NCI-H460 (cell line): ENCODE measurements around the gene SLC25A20. TPM values are rescaled to one million over a fixed set of nuclear protein-coding genes. Genes with fewer than 3 reads are reported as not detected.
A peak's percentile ranks its signal among the peaks of the same experiment; 100 is the strongest.
"Not testable (repeated sequence)": the region's sequence is repeated elsewhere in the genome, so short reads cannot be mapped to it uniquely, and the experiment has no call there.

Source experiments
- DNase-seq: peaks from one replicate; pipeline ENCODE4 v3.0.0-alpha.2; 2016; ENCODE audit warnings: low read depth; ENCODE audit errors: extremely low read depth
- polyA plus RNA-seq: library from polyadenylated mRNA; depleted of rRNA; stranded (reverse); fragments of >200 nt; gene quantifications from 2 replicates; pipeline ENCODE4 v1.2.3, GENCODE V29; 2014; cell fraction: nucleus; rRNA removed
- total RNA-seq: library from RNA; depleted of rRNA; stranded (reverse); fragments of >200 nt; shearing (Covaris generic); gene quantifications from 2 replicates; pipeline ENCODE4 v1.2.3, GENCODE V29; 2014; rRNA removed

The SLC25A20 gene
- 9.4 and 11.6 TPM in 2 replicates for total RNA-seq
- polyA plus RNA-seq, result 14.3 and 22.9 TPM in 2 replicates

DNA sequence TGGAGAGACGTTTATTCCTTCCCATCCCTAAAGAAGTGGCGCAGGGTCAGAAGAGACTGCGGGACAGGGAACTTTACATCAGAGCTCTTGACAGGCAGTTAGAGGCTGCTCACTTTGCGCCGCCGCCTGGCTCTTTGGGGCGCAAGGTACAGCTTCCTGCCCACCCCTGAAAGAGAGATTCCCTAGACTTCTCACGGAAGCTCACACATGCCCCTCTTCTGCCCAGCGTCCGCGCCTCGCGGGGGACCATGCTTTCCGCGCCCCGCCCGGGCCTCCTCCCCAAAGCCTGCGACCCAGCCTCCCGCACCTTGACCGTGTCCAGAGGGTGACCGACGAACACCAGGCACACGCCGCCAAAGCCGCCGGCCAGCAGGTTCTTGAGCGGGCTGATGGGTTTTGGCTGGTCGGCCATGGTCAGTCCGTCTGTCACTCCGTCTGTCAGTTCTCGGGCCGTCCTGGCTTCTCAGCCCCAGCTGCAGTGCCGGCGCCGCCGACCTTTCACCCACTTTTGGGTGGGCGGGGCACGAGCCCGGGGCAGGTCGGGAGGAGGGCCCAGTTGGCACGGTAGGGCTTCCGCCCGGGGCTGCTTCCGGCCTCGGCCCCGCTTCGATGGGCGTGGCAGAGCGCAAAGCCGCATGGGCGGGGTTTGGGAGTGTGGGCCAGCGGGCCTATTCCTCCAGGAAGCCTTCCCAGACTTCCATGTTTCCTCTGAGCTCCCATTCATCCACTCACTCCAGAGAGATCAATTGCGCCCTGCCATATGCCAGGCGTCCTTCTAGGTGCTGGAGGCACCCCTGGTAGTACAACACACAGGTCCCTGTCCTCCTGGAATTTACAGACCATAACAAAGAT is at the start of gene SLC25A20:
TSS of gene SLC25A20 (minus strand) at position 500 of the 852 bp plus-strand sequence. CDS start at position 412, 88 bp downstream.
- DNase-seq, result peak; percentile 78

- no peak for DNase-seq
Measured at GRCh38 chr3:48945891-48946549, 47.3 kb upstream of the SLC25A20 start.

GRCh38 chr3:48945432-48945831 is 46.8 kb upstream of the SLC25A20 start:
- DNase-seq, result no peak

- no peak for DNase-seq
Measured at GRCh38 chr3:48938689-48939088, 40.0 kb upstream of the SLC25A20 start.

DNA sequence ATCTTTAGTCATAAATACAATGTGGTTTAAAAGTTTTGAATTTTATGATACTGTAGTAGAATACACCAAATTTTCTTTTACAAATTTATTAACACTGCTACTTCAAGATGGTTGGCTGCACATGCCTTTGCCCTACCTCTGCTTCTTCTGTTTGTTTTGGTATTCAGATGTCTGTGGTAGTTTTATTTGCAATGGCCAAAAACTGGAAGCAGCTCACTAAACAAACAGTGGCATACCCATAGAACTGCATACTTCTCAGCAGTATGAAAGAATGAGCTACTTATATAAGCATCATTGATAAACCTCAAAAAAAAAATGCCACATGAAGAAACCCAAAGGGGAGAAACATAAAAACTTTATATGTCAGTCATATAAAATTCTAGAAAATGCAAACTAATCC is 39.5 kb upstream of the SLC25A20 start:
- DNase-seq, result no peak

DNA sequence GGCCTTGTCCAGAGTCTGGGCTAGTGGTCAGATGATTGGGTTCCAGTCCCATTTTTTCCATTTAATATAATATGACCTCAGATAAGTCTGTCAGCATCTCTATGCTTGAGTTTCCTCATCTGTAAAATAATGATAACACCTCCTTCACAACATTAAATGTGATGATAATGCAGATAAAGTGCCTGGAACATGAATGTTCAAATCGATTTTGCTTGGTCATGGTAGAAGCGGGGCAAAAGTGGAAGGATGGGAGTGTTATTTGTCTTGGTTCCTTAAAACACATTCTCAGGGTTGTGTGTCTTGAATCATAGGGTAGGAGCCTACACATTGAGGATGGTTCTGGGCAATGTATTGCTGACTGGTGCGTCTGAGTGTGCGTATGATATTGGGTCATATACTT is 36.8 kb upstream of the SLC25A20 start:
- DNase-seq, result no peak

GRCh38 chr3:48934333-48934991 is 35.8 kb upstream of the SLC25A20 start:
- DNase-seq, result no peak

GRCh38 chr3:48931944-48932580 is 33.4 kb upstream of the SLC25A20 start:
- DNase-seq, result no peak

GRCh38 chr3:48930590-48930989 is 31.9 kb upstream of the SLC25A20 start:
- no peak for DNase-seq

GRCh38 chr3:48929358-48930035 is 30.8 kb upstream of the SLC25A20 start:
- DNase-seq, result no peak

DNA sequence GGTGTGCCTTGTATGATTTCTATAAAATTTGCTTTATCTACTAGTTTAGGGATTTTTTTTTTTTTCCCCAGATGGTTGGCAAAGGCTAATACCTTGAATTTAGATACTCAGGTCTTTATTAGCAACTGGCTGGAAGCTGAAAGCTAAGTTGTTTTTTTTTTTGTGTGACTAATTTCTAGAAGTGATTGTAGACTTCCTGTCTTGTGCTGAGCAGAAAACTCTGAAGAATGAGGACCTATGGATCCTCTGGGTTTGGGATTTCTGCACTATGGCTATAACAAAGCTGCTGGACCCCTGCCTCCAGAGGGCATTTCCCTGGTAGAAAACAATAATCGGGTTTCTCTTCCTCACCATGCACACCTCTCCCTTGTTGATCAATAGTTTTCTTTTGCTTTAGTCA is 30.0 kb upstream of the SLC25A20 start:
- no peak for DNase-seq

GRCh38 chr3:48927928-48928327 is 29.2 kb upstream of the SLC25A20 start:
- DNase-seq, result no peak

DNA sequence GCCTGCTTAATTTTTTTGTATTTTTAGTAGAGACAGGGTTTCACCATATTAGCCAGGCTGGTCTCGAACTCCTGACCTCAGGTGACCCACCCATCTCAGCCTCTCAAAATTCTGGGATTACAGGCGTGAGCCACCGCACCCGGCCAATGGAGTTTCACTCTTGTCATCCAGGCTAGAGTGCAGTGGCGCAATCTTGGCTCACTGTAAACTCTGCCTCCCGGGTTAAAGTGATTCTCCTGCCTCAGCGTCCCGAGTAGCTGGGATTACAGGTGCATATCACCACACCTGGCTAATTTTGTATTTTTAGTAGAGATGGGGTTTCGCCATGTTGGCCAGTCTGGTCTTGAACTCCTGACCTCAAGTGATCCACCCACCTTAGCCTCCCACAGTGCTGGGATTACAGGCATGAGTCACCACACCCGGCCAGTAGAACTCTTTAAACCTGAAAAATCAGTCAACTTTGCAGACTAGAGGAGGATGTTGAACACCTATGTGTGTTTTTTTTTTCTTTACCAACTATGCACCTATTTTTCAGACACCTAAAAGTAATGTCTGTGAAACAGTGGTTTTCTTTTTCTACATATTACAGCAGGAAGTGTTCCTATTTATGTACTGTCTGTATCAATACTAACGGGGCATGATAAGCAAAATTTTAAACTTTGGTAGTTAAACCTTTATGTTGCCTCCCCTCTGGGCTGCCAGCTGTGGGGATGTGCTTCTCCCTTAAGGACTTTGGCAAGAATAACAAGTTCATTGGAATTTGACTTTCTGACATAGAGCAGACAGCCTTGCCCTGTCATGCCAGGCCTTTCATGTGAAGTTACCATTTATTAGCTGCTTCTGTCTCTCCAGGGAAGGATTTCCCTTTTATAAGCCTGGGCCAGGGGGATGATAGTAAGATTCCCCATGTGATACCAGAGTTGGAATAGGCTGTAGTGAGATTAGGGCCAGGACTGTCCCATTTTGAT is 28.0 kb upstream of the SLC25A20 start:
- no peak for DNase-seq

- DNase-seq, result no peak
Measured at GRCh38 chr3:48919215-48920138, 20.8 kb upstream of the SLC25A20 start.

DNA sequence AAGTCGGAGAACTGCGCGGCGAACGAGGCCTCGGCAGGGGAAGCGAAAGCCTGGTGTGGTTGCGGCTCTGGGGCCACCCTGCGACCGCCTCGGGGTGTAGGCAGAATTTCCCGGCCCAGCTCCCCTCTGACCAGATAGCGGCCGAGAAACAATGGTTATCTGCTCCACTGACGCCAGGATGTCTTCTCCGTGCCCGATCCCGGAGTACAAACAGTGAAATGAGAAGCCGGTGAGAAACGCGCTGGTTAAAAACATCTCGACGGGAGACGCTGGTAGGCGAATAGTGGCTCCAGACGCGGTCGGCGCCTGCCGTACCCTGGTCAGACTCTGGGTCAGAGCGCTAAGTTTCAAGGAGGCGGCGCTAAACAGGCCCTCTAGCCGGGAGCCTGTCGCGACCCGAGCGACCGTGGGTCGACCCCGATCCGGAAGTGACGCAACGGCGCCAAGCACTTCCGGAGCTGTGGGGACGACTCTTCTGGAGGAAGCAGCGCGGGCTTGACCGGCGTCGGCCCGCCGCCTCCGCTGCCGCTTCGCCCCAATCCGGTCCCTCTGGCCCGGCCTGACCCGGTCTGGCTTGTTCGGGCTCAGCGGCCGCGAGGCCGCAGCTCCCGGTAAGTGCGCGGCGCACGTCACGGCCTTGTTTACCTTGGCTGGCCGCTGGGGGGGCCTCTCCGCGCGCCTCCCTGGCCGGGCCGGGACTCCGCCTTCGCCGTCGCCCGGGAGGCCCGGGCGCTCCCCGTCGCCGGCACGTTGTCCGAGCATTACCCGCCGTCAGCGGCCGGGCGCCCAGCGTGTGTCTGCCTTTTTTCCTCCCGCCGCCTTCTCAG is 19.9 kb upstream of the SLC25A20 start, which contains the start of gene ARIH2:
TSS of gene ARIH2 (plus strand) at position 455 of the 827 bp plus-strand sequence. CDS start 8,717 bp downstream, outside the sequence.
- DNase-seq, result peak; percentile 79

DNA sequence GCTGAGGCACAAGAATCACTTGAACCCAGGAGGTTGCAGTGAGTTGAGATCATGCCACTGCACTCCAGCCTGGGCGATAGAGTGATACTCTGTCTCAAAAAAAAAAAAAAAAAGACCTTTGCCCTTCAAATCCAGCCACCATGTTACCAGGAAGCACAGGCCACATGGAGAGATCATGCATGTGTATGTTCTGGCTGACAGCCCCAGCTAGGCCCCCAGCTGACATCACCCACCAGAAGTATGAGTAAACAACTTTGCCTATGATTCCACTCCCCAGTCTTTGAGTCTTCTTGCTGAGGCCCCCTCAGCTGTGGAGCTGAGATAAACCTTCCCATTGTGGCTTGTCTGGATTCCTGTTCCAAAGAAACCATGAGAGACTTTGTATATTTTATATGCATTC is 16.6 kb upstream of the SLC25A20 start:
- DNase-seq, result no peak

GRCh38 chr3:48907026-48907425 is 8.3 kb upstream of the SLC25A20 start:
- not testable (repeated sequence) for DNase-seq
